Activated CD8-positive, alpha-beta memory T cell treated with anti-CD3 and anti-CD28 coated beads, Interleukin-2, amount 50 U/mL, for 24 hours (primary cell): Measurements from ENCODE around the gene GBF1.
"Not testable (repeated sequence)": the region's sequence is repeated elsewhere in the genome, so short reads cannot be mapped to it uniquely, and the experiment has no call there.

Experiments used
- DNase-seq: peaks from one replicate; pipeline ENCODE4 v3.0.0-alpha.2; 2020; ENCODE audit errors: extremely low read depth

Gene GBF1

DNA sequence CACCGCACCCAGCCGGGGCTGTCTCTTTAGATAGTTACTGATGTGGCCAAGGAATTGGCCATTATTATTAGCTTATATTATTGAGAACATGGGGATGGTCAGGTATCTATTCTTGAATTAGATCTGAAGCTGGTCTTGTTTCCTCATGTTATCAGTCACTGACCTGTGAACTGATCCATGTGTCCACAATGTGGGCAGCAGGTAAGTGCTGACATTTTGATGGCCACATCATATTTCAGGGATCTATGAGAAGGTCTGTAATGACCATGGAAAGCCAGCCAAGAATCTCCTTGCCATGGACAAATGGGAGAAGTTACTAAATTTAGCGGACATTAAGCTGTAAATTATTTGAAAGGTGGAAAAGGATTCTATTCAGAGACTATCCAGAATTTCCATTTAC lies 61.4 kb downstream of the GBF1 start:
- DNase-seq, result no peak

DNA sequence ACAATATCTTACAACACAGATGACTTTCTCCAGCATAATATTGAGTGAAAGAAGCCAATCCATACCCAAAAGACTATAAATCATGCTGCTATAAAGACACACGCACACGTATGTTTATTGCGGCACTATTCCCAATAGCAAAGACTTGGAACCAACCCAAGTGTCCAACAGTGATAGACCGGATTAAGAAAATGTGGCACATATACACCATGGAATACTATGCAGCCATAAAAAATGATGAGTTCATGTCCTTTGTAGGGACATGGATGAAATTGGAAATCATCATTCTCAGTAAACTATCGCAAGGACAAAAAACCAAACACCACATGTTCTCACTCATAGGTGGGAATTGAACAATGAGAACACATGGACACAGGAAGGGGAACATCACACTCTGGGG lies 63.0 kb downstream of the GBF1 start:
- not testable (repeated sequence) for DNase-seq

DNA sequence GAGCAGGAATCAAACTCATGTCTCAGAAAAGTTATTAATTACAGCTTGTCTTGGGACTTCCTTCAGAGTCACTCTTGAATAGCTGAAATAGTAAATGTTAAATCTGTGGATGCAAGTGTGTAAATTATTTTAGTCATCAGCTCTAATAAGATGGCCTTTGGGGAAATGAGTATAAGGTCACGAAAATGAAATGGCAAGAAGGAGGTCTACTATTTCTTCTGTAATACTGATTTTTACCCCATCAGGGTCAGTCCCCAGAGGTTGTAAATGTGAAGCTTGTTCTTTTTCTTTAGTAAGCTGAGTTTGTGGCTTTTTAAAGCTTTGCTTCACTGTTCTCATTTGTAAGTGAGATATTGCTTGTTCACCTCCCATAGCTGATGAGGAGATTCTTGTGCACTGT lies 63.9 kb downstream of the GBF1 start:
- DNase-seq, result no peak

- DNase-seq, result no peak
Observed at GRCh38 chr10:102309916-102310315, 64.6 kb downstream of the GBF1 start.

DNA sequence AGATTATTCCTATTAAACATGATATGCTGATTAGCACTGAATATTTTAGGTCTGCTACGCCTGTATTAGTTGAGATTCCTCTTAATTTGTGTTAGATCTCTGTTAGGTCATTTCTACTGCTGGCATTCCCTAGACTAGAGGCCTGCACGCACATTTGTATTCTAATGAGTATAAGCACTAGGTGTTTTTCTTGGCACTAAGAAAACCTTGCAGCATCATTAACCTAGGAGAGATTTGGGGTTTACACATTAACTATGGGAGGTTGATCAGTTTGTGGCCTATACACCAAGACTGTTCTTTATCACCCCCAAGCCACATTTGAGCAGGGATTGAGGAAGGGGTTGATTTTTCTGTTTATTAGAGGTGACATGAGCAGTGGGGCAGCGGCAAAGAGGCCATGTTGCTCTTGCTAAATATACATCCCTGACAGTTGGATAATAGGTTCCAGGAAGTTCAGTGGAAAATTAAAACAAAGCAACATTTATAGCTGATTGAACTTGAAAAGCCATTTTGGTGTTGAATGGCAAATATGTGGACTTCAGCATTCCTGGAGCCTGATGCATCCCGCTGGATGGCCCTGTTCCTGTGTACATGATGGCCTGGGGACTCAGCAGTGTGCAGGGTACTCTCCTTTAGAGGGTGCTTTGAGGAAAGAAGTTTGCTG lies 65.2 kb downstream of the GBF1 start:
- DNase-seq, result no peak

DNA sequence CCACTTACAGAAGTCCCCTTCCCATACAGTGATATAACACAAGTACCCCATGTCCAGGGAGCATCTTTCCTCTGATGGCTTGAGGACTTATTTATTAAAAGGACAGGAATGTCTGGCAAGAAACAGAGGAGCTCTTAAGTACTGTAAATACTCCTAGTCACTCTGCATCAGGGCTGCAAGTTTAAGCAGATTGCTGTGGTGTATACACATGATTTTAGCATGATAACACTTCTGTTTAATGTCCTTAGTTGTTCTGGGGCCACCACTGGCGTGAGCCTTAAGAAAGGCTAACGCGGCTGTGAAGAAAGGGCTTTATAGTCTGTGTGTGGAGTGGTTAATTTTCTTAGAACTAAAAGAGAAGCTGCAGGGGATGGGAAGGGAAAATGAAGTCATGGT lies 65.7 kb downstream of the GBF1 start:
- DNase-seq, result no peak

DNA sequence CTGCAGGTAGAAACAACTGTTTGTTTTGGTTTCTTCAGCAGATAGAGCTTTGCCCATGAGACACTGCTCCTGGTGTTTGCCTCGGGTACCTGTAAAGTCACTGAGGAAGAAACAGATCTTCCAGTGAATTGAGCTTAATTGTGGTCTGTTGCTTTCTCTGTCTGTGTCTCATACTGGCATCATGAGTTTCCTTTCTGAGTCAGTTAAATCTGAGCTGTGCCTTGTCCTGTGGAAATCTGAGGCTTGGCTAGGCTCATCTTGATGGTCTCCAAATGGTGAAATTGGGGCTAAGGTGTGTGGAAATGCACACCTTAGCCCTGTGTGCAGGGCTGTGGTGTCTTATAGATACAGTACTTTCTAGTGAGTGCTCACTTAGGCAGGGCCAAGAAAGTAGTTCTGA lies 67.4 kb downstream of the GBF1 start:
- DNase-seq, result no peak

DNA sequence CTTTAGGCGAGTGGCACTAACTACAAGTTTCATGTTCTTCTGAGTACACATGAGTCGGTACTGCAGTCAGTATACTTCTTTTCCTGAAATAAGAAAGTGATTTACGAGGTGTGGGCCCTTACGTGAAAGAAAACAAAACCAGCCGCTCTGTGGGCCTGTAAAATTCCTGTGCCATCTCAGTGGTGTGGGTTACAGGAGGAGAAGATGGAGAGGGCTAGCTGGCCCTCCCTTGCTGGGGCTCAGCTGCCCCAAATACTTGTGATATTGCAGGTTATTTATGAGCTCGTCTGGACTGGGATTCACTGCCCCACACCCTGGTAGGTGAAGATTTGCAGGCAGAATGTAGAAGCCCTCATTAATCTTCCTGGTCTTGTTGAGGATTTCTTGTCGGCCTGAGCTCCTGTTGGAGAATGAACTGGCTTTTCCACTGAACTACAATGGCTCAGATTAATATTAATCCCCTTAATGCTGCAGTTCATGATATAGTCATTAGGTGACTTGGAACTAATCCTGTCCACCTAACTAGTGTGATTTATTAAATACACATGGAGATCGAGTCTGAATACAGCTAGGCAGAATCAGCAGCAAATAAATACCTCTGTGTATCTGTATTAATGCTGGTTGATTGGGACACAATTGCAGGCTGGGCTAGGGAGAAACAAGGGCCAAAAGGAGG lies 68.0 kb downstream of the GBF1 start:
- DNase-seq, result no peak

DNA sequence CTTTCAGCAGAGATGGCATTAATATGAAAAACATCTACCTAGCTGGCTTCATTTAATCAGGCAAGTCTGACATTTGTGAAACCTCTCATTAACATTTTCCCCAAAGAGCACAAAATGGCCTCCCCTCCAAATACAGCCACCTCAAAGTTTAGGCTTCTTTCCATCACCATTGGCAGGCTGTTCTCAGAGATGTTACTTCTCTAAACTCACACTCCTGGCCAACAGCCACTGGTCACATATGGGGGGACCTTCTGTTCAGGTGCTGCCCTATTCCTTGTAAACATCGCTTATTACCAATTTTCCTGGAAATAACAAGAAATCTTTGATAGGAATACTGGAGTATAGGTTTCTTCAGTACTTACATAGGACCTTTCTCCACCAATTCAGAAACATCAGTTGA lies 69.5 kb downstream of the GBF1 start:
- no peak for DNase-seq

GRCh38 chr10:102316421-102316820 lies 71.1 kb downstream of the GBF1 start:
- no peak for DNase-seq

- no peak for DNase-seq
Observed at GRCh38 chr10:102322914-102323313, 77.6 kb downstream of the GBF1 start.

GRCh38 chr10:102324061-102324460 lies 78.7 kb downstream of the GBF1 start:
- no peak for DNase-seq

DNA sequence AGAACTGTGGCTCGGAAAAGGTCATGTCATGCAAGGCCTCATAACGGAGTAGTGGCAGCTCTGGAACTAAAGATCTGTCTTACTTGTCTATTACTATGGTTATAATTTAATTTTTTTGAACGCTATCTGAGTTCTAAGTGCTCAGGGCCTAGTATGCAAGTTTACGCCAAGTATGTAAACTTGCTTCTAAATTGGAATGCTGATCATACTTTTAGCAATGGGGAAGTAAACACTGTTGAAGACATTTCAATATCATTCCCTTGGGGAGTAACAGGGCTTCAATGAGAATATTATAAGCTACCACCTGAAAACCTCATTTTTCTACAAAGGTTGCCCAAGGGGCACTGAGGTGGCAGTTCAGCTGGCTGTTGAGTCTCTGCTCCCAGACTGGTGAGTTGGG lies 80.7 kb downstream of the GBF1 start:
- DNase-seq, result no peak

DNA sequence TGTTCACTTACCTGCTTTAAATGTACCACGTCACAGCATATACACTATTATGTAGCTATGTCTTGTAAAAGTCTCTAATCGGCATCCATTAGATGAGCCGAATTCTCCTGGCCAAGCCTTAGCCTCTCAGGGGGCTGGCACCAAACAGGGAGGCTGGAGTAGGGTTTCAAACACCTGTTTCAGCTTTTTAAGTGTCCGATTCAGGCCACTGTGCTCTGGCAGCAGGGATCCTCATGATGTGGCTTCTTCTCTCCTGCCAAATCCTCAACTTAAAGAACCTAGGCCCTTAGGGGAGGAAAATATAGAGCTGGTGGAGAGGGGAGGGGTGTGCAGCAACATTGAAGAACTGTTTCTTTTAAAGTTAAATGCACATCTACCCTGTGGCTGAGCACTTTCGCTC lies 81.7 kb downstream of the GBF1 start:
- DNase-seq, result no peak

- DNase-seq, result no peak
Observed at GRCh38 chr10:102327641-102328040, 82.3 kb downstream of the GBF1 start.

GRCh38 chr10:102332772-102333171 lies 87.4 kb downstream of the GBF1 start:
- no peak for DNase-seq

DNA sequence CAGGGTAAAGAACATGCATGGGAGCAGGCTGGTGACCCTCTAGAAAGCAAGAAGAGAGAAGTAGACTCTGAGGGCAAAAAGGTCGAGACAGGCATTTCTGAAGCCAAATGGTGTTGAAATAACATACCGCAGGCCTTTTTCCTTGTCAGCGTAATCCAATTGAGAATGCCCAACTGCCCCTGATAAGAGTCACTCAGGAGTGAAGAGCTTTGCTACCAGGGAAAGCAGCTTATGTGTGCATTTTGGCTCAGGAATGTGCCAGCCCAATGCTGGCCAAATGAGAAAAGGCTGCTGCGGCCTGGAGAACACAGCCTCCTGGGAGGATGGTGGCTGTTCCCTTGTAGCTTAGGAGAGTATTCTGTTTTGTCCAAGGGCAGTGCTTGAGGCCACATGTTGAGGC lies 88.8 kb downstream of the GBF1 start:
- DNase-seq, result no peak

GRCh38 chr10:102335184-102335583 lies 89.9 kb downstream of the GBF1 start:
- DNase-seq, result no peak

DNA sequence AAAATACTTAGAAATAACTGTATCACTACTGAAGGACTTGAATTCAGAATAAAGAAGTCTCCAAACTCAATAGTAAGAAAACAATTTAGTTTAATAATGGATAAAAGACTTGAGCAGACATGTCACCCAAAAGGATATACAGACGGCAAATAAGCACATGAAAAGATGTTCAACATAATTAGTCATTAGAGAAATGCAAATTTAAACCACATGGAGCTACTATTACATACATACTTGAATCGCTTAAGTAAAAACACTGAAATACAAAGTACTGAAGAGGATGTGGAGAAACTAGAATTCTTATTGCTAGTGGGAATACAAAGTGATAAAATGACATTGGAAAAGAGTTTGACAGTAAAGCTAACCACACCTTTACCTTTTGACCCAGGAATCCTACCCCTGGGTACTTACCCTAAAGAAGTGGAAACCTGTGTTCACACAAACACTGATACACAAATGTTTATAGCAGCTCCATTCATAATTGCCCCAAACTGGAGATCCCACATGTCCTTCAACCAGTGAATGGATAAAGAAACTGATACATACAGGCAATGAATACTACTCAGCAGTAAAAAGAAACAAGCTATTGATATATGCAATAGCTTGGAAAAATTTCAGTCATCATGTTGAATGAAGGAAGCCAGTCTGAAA lies 95.8 kb downstream of the GBF1 start:
- DNase-seq, result no peak

GRCh38 chr10:102342458-102342857 lies 97.1 kb downstream of the GBF1 start:
- DNase-seq, result no peak

GRCh38 chr10:102342958-102343357 lies 97.6 kb downstream of the GBF1 start:
- DNase-seq, result no peak

- no peak for DNase-seq
Observed at GRCh38 chr10:102344067-102344466, 98.7 kb downstream of the GBF1 start.

- DNase-seq, result no peak
Observed at GRCh38 chr10:102347236-102347828, 102.0 kb downstream of the GBF1 start.
